NCI-H748 (cell line): ENCODE results near the gene ANAPC16.
"Not testable (repeated sequence)": the region's sequence is repeated elsewhere in the genome, so short reads cannot be mapped to it uniquely, and the experiment has no call there.

Experiments used
- DNase-seq: peaks from one replicate; lab custom pipeline; 2025; ENCODE audit not compliant: unreplicated experiment; lab: John Stamatoyannopoulos, UW

The ANAPC16 gene

DNA sequence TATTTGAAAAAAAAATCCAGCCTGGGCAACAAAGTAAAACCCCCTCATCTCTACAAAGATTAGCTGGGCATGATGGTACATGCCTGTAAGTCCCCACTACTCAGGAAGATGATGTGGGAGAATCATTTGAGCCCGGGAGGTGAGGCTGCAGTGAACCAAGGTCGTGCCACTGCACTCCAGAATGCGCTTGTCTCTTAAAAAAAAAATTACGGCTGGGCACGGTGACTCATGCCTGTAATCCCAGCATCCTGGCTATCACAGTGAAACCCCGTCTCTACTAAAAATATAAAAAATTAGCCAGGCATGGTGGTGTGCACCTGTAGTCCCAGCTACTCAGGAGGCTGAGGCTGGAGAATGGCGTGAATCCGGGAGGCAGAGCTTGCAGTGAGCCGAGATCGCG is 4.4 kb upstream of the ANAPC16 start:
- DNase-seq: not testable (repeated sequence)

- DNase-seq: not testable (repeated sequence)
Measured at GRCh38 chr10:72211832-72212231, 4.0 kb upstream of the ANAPC16 start.

- no peak for DNase-seq
Measured at GRCh38 chr10:72218325-72218724, 2.5 kb downstream of the ANAPC16 start.

GRCh38 chr10:72218726-72219125 is 2.9 kb downstream of the ANAPC16 start:
- DNase-seq: no peak

DNA sequence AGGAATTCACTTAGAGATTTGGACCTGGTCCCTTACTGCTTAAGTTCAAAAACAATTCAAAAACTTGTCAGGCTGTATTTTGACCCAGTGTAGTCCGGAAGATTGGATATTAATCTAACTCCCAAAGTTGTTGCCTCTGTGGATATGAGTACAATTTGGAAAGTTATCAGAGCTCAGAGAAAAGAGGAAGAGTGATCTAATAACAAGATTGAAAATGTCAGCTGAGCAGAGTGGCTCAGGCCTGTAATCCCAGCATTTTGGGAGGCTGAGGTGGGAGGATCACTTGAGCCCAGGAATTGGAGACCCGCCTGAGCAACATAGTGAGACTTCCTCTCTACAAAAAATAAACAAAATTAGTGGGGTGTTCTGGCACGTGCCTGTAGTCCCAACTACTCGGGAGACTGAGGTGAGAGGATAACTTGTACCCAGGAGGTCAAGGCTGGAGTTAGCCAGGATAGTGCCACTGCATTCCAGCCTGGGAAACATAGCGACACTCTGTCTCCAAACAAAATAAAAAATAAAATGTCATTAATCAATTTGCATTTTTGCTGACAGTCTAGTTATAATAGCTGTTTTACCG is 3.5 kb downstream of the ANAPC16 start:
- no peak for DNase-seq

- DNase-seq: no peak
Measured at GRCh38 chr10:72220637-72221036, 4.8 kb downstream of the ANAPC16 start.

- no peak for DNase-seq
Measured at GRCh38 chr10:72221278-72221677, 5.5 kb downstream of the ANAPC16 start.

DNA sequence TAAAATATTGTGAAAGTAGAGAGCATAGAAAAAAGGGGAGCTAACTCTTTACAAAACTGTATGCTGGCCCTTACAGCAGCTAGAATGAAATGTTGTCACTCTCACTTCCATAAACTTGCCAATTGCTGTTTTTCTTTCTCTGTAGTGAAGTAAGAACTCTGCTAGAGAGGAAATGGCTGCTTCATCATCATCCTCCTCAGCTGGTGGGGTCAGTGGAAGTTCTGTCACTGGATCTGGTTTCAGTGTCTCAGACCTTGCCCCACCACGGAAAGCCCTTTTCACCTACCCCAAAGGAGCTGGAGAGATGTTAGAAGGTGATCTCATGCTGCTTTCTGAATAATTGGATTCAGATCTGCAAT is 7.9 kb downstream of the ANAPC16 start:
- no peak for DNase-seq

GRCh38 chr10:72224191-72224590 is 8.4 kb downstream of the ANAPC16 start:
- DNase-seq: not testable (repeated sequence)

DNA sequence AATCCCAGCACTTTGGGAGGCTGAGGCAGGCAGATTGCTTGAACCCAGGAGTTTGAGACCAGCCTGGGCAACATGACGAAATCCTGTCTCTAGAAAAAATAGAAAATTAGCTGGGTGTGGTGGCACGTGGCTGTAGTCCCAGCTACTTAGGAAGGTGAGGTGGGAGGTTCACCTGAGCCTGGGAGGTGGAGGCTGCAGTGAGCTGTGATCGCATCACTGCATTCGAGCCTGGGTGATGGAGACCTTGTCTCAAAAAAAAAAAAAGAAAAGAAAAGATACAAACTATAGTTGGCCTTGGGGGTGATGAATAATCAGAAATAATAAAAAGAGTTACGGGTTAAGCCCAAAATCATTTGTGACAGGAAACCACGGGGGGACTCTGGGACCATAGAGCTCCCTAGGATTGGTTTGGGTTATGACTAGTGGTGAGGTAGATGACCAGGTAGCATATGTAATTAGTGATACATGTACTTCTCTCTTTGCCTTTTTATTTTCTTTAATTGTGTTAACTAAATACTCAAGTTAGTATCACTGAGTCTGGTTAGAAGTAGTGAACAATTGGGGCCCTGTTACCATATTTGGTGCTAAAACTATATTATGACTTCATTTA is 10.7 kb downstream of the ANAPC16 start:
- no peak for DNase-seq

DNA sequence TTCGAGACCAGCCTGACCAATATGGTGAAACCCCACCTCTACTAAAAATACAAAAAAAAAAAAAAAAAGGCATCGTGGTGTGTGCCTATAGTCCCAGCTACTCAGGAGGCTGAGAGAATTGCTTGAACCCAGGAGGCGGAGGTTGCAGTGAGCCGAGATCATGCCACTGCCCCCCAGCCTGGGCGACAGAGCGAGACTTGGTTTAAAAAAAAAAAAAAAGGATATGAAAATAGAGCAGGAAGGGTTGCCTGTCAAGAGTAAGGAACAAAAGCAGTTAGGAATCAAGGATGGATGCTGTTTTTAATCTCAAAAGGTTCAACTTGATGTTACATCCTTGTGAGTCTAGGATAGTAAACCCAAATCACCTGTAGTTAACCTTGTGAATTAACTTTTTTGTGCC is 12.0 kb downstream of the ANAPC16 start:
- DNase-seq: no peak

- peak; percentile 84 for DNase-seq
Measured at GRCh38 chr10:72228318-72228751, 12.5 kb downstream of the ANAPC16 start.

DNA sequence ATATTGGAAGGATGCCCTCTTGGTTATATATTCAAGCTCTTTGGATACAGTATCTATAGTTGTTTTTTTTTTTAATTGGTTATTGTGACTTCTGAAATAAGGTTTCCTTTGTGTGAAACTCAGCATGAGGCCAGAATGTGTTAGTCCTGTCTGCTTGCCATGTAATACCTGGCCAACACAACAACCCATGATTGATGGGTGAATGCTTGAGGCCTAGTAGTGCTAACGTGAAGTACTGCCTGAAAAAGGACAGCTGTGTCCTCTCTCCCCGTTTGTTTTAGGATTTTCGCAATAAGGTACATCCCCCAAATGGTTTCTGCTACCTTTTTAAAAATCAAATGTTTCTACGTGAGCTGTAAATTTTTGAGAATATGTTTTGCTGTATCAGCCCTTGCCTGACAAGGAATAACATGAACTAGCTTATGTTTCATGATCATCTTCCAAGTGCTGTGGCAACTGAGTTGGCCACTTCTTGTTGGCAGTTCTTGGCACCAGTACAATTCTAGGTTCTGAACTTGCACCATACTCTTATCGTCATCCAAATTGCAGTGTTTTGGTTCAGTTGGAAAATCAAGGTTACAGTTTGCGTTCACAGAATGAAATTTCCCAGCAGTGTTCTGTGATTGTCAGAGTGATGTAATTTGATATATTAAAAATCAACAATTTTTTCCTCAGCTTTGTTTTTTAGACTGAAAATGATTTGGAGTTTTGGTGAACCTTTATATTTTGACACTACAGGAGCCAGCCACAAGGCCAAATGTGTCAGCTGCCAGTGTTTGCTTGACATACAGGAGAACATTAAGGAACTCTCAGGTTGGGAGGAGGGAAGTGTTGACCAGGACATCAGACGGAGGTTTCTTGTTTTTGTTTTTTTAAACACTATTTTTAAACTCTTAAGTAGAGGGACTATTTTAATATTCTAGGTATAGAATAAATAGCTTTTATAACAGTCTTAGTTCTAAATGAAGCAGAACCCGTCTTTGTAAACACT is 13.7 kb downstream of the ANAPC16 start:
- DNase-seq: peak; percentile 54

GRCh38 chr10:72233621-72234020 is 17.8 kb downstream of the ANAPC16 start:
- DNase-seq: no peak

DNA sequence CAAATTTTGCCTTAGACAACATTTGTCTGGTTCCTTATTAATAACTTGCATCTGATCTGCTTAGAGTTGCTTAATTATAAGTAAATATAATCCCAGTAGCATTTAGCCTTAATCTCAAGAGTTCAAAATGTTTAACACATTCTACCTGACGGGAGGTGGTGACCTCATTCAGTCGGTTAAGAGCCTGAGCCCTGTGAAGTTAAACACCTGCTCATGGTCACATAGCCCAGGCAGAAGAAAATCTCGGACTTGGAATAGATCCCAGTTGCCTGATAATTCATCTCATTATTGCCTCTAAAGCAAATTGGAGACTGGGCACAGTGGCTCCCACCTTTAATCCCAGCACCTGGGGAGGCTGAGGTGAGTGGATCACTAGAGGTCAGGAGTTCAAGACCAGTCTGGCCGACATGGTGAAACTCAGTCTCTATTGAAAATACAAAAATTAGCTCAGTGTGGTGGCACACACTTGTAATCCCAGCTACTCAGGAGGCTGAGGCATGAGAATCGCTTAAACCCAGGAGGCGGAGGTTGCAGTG is 18.8 kb downstream of the ANAPC16 start:
- DNase-seq: no peak

DNA sequence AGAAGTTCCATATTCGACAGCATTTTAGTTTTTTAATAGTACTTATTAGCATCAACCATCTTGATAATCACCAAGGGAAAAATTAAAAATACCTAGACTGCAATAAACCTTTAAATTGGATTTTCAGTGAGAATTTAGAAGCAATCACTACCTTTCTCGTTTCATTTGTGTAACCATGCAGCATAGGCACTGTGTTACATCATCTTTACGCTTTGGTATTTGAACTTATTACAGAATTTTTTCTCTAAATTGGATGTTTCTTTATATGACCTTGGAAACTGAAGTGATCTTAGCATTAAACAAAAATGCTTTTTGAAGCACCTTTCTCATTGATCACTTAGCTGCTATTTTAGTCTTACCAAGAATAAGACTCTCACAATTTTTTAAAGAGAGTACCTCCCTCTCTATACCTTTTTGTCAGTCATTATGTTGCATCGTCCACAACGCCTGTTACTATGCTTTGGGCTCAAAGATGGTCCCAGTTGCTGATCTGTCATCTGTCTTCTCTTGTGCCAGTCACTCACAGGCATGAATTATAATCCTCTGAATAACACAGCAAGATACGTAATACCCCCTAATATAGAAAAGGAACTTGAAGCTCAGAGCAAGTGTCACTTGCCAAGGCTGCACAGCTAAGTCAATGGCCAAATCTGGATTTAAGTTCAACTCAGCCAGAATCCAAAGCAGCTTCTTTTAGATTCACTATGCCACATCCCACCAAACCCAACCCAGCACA is 19.9 kb downstream of the ANAPC16 start:
- DNase-seq: no peak

- DNase-seq: no peak
Measured at GRCh38 chr10:72238392-72239175, 22.8 kb downstream of the ANAPC16 start.

DNA sequence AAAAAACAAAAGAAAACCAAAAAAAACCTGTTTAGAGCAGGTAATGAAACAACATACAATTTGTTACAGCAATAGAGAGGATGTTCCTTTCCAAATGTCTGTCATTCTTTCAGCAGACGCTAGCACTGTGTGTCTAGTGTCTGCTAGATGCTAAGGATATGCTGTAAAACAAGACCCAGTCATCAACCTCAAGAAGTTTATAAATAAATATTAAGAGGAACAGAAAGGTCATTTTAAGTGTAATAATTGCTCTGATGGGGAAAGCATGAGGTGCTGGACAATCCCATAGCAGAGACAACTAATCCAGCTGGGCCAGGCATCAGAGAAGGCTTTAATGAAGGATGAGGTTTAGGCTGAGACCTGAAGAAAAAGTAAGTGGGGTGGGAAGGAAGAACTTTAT is 23.6 kb downstream of the ANAPC16 start:
- no peak for DNase-seq

DNA sequence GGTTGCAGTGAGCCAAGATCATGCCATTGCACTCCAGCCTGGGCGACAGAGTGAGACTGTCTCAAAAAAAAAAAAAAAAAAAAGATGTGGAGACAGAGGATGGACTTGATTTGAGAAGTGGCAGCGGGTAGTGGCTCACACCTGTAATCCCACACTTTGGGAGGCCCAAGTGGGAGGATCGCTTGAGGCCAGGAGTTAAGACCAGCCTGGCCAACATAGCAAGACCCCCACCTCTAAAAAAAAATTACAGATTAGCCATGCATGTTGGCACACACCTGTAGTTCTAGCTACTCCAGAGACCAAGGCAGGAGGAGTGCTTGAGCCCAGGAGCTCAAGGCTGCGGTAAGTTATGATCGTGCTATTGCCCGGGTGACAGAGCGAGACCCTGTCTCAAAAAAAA is 24.6 kb downstream of the ANAPC16 start:
- DNase-seq: no peak

- DNase-seq: no peak
Measured at GRCh38 chr10:72241691-72242252, 26.0 kb downstream of the ANAPC16 start.
